K562 (cell line): Measurements from ENCODE around the gene RTL10. TPM values are rescaled to one million over a fixed set of nuclear protein-coding genes. Genes with fewer than 3 reads are reported as not detected.
A peak's percentile ranks its signal among the peaks of the same experiment; 100 is the strongest.

Experiments used
- ELF2 ChIP-seq: fragments of 250-450 bp; sonication (Bioruptor Pico); IDR thresholded peaks from 2 replicates; pipeline ENCODE4 v1.5.0; 2021; ENCODE audit warnings: mild to moderate bottlenecking
- HCFC1 ChIP-seq: IDR thresholded peaks from 2 replicates; pipeline ENCODE4 v1.6.1; 2012; ENCODE audit warnings: low read depth, low read length, improper control_type of control experiment
- KAT2B ChIP-seq: IDR thresholded peaks from one replicate; pipeline ENCODE4 v1.6.1; 2012; ENCODE audit warnings: low read depth, mild to moderate bottlenecking, control low read depth, inconsistent platforms, low read length, moderate library complexity
- KDM1A ChIP-seq, 2 experiments: fragments of 450-650 bp; IDR thresholded peaks; 2 replicates each; pipeline ENCODE4 v1.6.1; 2016; ENCODE audit warnings: mild to moderate bottlenecking in 2 of 2
- L3MBTL2 ChIP-seq: fragments of 450-650 bp; IDR thresholded peaks from 2 replicates; pipeline ENCODE4 v1.6.1; 2016; ENCODE audit warnings: mild to moderate bottlenecking, moderate library complexity
- MAFK ChIP-seq: IDR thresholded peaks from 2 replicates; pipeline ENCODE4 v1.6.1; 2011; ENCODE audit warnings: low read length, improper control_type of control experiment
- NCOA6 ChIP-seq: fragments of 450-650 bp; IDR thresholded peaks from 2 replicates; pipeline ENCODE4 v1.6.1; 2017; ENCODE audit warnings: mild to moderate bottlenecking
- NFYB ChIP-seq: IDR thresholded peaks from 2 replicates; pipeline ENCODE4 v1.6.1; 2011; ENCODE audit warnings: mild to moderate bottlenecking, moderate library complexity; ENCODE audit not compliant: insufficient read length; ENCODE audit errors: extremely low read depth
- TCFL5 ChIP-seq: fragments of 250-450 bp; sonication (Bioruptor Pico); conservative IDR thresholded peaks from 2 replicates; pipeline ENCODE4 v1.6.1; 2021; ENCODE audit warnings: mild to moderate bottlenecking, moderate library complexity, matching md5 sums
- XRCC4 ChIP-seq: IDR thresholded peaks from one replicate; pipeline ENCODE4 v1.6.1; 2011; ENCODE audit not compliant: insufficient read depth, insufficient read length; ENCODE audit errors: extremely low read depth
- ZC3H11A ChIP-seq: IDR thresholded peaks from 2 replicates; pipeline ENCODE4 v1.6.1; 2012; ENCODE audit warnings: low read depth, low read length, improper control_type of control experiment
- ZNF217 ChIP-seq: sonication (generic); formaldehyde crosslinking; IDR thresholded peaks from 2 replicates; pipeline ENCODE4 v1.8.0; 2022; ENCODE audit warnings: mild to moderate bottlenecking, missing genetic modification reagents
- ZNF57 ChIP-seq: fragments of 450-650 bp; formaldehyde crosslinking; IDR thresholded peaks from 2 replicates; pipeline ENCODE4 v1.4.0; 2020; ENCODE audit warnings: mild to moderate bottlenecking, moderate library complexity
- polyA plus RNA-seq, 8 experiments: library from polyadenylated mRNA; depleted of rRNA in 4 of 8; stranded (reverse) in 5 of 8; unstranded in 3 of 8; fragments of >200 nt; fragmentation: Nextera tagmentation in 2 of 8; fragmentation: Illumina TruSeq in 1 of 8; extraction: Ambion mirVana in 2 of 8; extraction: Trizol in 1 of 8; gene quantifications; 2 replicates each; pipeline versions ENCODE4 v1.2.1 to v1.2.3, GENCODE V29; 2011 to 2014; ENCODE audit warnings: inconsistent platforms in 1 of 8, missing spikeins in 1 of 8
- total RNA-seq, 7 experiments: library from RNA; depleted of rRNA in 6 of 7; stranded (reverse); fragments of >200 nt in 6 of 7; fragmentation: Illumina TruSeq in 2 of 7; extraction: Trizol in 2 of 7; gene quantifications; 2 replicates each; pipeline versions ENCODE4 v1.2.1 to v1.2.3, GENCODE V29; 2011 to 2021; ENCODE audit warnings: low replicate concordance in 1 of 7
- TF ChIP-seq, protein P1 (sequence below): fragments of 250-450 bp; sonication (Bioruptor Pico); IDR thresholded peaks from 2 replicates; pipeline ENCODE4 v1.8.0; 2021; ENCODE audit warnings: moderate library complexity, mild to moderate bottlenecking, inconsistent platforms
- TF ChIP-seq, protein P2 (sequence below): fragments of 450-650 bp; formaldehyde crosslinking; IDR thresholded peaks from 2 replicates; pipeline ENCODE4 v1.4.0; 2020; ENCODE audit warnings: mild to moderate bottlenecking, moderate library complexity
- TF ChIP-seq, protein P3 (sequence below): fragments of 450-650 bp; IDR thresholded peaks from 2 replicates; pipeline ENCODE4 v1.6.1; 2016; ENCODE audit warnings: low read depth
- TF ChIP-seq, protein P4 (sequence below): fragments of 450-650 bp; IDR thresholded peaks from 2 replicates; pipeline ENCODE4 v1.6.1; 2017; ENCODE audit warnings: mild to moderate bottlenecking, moderate library complexity

Gene RTL10
- total and polyA plus RNA-seq, 9 of the 15 experiments (the other 6 are each of a cell fraction or from before 2014, with no cell fraction given), result 19.8 to 75.5 (median 32.5) TPM

DNA sequence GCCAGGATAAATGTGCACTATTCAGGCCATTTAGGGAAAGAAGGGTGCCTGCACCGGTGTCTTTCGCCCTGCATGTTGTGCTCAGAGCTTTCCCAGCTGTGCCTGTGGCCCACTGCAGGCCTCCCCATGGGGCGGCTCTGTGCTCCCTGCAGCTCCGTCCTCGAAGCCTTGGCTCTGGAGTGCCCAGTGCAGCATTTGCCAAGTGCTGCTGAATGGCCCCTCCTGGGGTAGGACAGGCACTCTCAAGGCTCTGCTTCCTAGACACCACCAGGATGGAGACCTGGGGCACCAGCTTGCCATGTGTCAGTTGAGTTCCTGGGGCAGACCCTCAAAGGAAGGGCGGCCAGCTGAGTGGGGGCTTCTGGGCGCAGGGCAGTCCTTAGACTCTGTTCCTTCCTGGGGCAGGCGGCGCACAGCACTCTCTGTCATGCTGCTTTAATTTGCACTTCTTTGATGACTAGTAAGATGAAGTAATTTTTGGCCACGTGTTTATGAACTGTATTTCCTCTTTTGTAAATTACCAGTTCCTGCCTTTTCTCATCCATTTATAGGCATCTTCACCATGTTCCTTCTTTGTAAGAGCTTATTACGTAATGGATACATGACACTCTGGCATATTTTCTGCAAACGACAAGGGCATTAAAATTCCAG is 32.1 kb upstream of the RTL10 start (continued):
- TF ChIP-seq, protein P1, sequence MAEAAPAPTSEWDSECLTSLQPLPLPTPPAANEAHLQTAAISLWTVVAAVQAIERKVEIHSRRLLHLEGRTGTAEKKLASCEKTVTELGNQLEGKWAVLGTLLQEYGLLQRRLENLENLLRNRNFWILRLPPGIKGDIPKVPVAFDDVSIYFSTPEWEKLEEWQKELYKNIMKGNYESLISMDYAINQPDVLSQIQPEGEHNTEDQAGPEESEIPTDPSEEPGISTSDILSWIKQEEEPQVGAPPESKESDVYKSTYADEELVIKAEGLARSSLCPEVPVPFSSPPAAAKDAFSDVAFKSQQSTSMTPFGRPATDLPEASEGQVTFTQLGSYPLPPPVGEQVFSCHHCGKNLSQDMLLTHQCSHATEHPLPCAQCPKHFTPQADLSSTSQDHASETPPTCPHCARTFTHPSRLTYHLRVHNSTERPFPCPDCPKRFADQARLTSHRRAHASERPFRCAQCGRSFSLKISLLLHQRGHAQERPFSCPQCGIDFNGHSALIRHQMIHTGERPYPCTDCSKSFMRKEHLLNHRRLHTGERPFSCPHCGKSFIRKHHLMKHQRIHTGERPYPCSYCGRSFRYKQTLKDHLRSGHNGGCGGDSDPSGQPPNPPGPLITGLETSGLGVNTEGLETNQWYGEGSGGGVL (CRISPR knock-in tag), result no peak
- TF ChIP-seq ZNF57 (CRISPR knock-in tag) (no peak), ZNF217 (no peak), TCFL5 (CRISPR knock-in tag) (no peak), ELF2 (CRISPR knock-in tag) (no peak), L3MBTL2 (peak; percentile 78), KAT2B (no peak), NCOA6 (no peak), HCFC1 (no peak), ZC3H11A (no peak), XRCC4 (no peak), MAFK (no peak), KDM1A (IDR thresholded peaks at IDR 0.05) (no peak), NFYB (no peak)
- TF ChIP-seq, protein P2, sequence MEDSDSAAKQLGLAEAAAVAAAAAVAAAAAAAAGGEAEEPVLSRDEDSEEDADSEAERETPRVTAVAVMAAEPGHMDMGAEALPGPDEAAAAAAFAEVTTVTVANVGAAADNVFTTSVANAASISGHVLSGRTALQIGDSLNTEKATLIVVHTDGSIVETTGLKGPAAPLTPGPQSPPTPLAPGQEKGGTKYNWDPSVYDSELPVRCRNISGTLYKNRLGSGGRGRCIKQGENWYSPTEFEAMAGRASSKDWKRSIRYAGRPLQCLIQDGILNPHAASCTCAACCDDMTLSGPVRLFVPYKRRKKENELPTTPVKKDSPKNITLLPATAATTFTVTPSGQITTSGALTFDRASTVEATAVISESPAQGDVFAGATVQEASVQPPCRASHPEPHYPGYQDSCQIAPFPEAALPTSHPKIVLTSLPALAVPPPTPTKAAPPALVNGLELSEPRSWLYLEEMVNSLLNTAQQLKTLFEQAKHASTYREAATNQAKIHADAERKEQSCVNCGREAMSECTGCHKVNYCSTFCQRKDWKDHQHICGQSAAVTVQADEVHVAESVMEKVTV (CRISPR knock-in tag), result no peak
- TF ChIP-seq, protein P3, sequence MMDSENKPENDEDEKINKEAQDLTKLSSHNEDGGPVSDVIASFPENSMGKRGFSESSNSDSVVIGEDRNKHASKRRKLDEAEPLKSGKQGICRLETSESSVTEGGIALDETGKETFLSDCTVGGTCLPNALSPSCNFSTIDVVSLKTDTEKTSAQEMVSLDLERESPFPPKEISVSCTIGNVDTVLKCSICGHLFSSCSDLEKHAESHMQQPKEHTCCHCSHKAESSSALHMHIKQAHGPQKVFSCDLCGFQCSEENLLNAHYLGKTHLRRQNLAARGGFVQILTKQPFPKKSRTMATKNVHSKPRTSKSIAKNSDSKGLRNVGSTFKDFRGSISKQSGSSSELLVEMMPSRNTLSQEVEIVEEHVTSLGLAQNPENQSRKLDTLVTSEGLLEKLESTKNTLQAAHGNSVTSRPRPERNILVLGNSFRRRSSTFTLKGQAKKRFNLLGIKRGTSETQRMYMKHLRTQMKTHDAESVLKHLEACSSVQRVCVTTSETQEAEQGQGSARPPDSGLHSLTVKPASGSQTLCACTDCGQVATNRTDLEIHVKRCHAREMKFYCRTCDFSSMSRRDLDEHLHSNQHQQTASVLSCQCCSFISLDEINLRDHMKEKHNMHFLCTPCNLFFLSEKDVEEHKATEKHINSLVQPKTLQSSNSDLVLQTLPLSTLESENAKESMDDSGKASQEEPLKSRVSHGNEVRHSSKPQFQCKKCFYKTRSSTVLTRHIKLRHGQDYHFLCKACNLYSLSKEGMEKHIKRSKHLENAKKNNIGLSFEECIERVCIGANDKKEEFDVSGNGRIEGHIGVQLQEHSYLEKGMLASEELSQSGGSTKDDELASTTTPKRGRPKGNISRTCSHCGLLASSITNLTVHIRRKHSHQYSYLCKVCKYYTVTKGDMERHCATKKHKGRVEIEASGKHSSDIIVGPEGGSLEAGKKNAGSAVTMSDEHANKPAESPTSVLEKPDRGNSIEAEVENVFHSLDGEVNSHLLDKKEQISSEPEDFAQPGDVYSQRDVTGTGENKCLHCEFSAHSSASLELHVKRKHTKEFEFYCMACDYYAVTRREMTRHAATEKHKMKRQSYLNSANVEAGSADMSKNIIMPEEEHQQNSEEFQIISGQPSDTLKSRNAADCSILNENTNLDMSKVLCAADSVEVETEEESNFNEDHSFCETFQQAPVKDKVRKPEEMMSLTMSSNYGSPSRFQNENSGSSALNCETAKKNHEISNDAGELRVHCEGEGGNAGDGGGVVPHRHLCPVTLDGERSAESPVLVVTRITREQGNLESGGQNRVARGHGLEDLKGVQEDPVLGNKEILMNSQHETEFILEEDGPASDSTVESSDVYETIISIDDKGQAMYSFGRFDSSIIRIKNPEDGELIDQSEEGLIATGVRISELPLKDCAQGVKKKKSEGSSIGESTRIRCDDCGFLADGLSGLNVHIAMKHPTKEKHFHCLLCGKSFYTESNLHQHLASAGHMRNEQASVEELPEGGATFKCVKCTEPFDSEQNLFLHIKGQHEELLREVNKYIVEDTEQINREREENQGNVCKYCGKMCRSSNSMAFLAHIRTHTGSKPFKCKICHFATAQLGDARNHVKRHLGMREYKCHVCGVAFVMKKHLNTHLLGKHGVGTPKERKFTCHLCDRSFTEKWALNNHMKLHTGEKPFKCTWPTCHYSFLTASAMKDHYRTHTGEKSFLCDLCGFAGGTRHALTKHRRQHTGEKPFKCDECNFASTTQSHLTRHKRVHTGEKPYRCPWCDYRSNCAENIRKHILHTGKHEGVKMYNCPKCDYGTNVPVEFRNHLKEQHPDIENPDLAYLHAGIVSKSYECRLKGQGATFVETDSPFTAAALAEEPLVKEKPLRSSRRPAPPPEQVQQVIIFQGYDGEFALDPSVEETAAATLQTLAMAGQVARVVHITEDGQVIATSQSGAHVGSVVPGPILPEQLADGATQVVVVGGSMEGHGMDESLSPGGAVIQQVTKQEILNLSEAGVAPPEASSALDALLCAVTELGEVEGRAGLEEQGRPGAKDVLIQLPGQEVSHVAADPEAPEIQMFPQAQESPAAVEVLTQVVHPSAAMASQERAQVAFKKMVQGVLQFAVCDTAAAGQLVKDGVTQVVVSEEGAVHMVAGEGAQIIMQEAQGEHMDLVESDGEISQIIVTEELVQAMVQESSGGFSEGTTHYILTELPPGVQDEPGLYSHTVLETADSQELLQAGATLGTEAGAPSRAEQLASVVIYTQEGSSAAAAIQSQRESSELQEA, result no peak
- TF ChIP-seq, protein P4, sequence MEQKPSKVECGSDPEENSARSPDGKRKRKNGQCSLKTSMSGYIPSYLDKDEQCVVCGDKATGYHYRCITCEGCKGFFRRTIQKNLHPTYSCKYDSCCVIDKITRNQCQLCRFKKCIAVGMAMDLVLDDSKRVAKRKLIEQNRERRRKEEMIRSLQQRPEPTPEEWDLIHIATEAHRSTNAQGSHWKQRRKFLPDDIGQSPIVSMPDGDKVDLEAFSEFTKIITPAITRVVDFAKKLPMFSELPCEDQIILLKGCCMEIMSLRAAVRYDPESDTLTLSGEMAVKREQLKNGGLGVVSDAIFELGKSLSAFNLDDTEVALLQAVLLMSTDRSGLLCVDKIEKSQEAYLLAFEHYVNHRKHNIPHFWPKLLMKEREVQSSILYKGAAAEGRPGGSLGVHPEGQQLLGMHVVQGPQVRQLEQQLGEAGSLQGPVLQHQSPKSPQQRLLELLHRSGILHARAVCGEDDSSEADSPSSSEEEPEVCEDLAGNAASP, result no peak
